PC-3 (cell line): ENCODE data around the gene IFIT3. TPM values are rescaled to one million over a fixed set of nuclear protein-coding genes. Genes with fewer than 3 reads are reported as not detected.
A peak's percentile ranks its signal among the peaks of the same experiment; 100 is the strongest.
"Not testable (repeated sequence)": the region's sequence is repeated elsewhere in the genome, so short reads cannot be mapped to it uniquely, and the experiment has no call there.

Experiments used
- ATAC-seq: fragments of 200-7000 bp; cut with Tn5 transposase; 2 replicates; pipeline ENCODE4 v1.9.1; 2020; ENCODE audit warnings: mild to moderate bottlenecking, moderate library complexity
- BruUV-seq: library from RNA; stranded (reverse); fragments of 400-500 nt; replicated peaks from 2 replicates; lab custom pipeline; 2021; lab: Mats Ljungman, UMichigan
- CTCF ChIA-PET: fragments of 300-600 bp; sonication (Branson Sonifier 250); formaldehyde crosslinking; loops from one replicate; lab custom pipeline; 2022; ENCODE audit warnings: antibody characterized with exemption; lab: Charles Lee
- POLR2A ChIA-PET: fragments of 300-600 bp; sonication (Branson Sonifier 250); formaldehyde crosslinking; loops from one replicate; lab custom pipeline; 2022; ENCODE audit warnings: antibody characterized with exemption; ENCODE audit not compliant: unreplicated experiment; lab: Charles Lee
- DNase-seq: peaks from one replicate; pipeline ENCODE4 v3.0.0-alpha.2; 2015
- H2AFZ ChIP-seq: fragments of 300-600 bp; sonication (generic); 2 replicates; pipeline ENCODE4 v1.6.0; 2016; ENCODE audit warnings: antibody characterized with exemption, low read length
- H3F3A ChIP-seq: fragments of 300-600 bp; sonication (generic); one replicate; pipeline ENCODE4 v1.6.0; 2017; ENCODE audit warnings: antibody characterized with exemption, low read length, control low read depth, mild to moderate bottlenecking; ENCODE audit not compliant: unreplicated experiment
- H3K27ac ChIP-seq: fragments of 300-600 bp; sonication (generic); 2 replicates; pipeline ENCODE4 v1.5.1; 2016; ENCODE audit warnings: mild to moderate bottlenecking, low read length
- H3K27me3 ChIP-seq: fragments of 300-600 bp; sonication (generic); 2 replicates; pipeline ENCODE4 v1.6.1; 2016; ENCODE audit warnings: low read length, mixed read lengths
- H3K36me3 ChIP-seq: fragments of 300-600 bp; sonication (generic); 2 replicates; pipeline ENCODE4 v1.6.1; 2016; ENCODE audit warnings: low read depth, mixed run types, low read length, mixed read lengths
- H3K4me1 ChIP-seq: fragments of 300-600 bp; sonication (generic); 2 replicates; pipeline ENCODE4 v1.5.1; 2016; ENCODE audit warnings: low read length; ENCODE audit not compliant: insufficient read depth
- H3K4me2 ChIP-seq: fragments of 300-600 bp; sonication (generic); 2 replicates; pipeline ENCODE4 v1.6.0; 2016; ENCODE audit warnings: low read length
- H3K4me3 ChIP-seq: fragments of 300-600 bp; sonication (generic); 2 replicates; pipeline ENCODE4 v1.5.1; 2016; ENCODE audit warnings: mild to moderate bottlenecking, low read length, mixed read lengths
- H3K79me2 ChIP-seq: fragments of 300-600 bp; sonication (generic); 2 replicates; pipeline ENCODE4 v1.6.1; 2017; ENCODE audit warnings: low read length, mixed read lengths
- H3K9ac ChIP-seq: fragments of 300-600 bp; sonication (generic); 2 replicates; pipeline ENCODE4 v1.6.0; 2016; ENCODE audit warnings: mild to moderate bottlenecking, low read length
- H3K9me2 ChIP-seq: fragments of 300-600 bp; sonication (generic); replicated peaks from 2 replicates; pipeline ENCODE4 v1.6.1; 2016; ENCODE audit warnings: mixed run types, low read length, mixed read lengths
- H3K9me3 ChIP-seq: fragments of 300-600 bp; sonication (generic); 2 replicates; pipeline ENCODE4 v1.6.1; 2016; ENCODE audit warnings: low read length, mixed read lengths
- H4K20me1 ChIP-seq: fragments of 300-600 bp; sonication (generic); 2 replicates; pipeline ENCODE4 v1.6.1; 2016; ENCODE audit warnings: low read length, mixed read lengths
- CTCF ChIP-seq: fragments of 300-600 bp; sonication (generic); conservative IDR thresholded peaks from 2 replicates; pipeline ENCODE4 v1.5.1; 2017; ENCODE audit warnings: antibody characterized with exemption, low read depth, mild to moderate bottlenecking, low read length
- EZH2 ChIP-seq: fragments of 300-600 bp; sonication (generic); IDR thresholded peaks from one replicate; pipeline ENCODE4 v1.6.1; 2017; ENCODE audit warnings: antibody characterized with exemption, mild to moderate bottlenecking, low read length; ENCODE audit not compliant: unreplicated experiment
- EZH2phosphoT487 ChIP-seq: fragments of 300-600 bp; sonication (generic); IDR thresholded peaks from 2 replicates; pipeline ENCODE4 v1.6.1; 2018; ENCODE audit warnings: mild to moderate bottlenecking, antibody characterized with exemption, low read length, borderline replicate concordance
- intact Hi-C: fragments of 100-400 bp; cut with micrococcal nuclease; formaldehyde crosslinking; loops from 2 replicates; pipeline ENCODE4 v1.9.0; 2023
- total RNA-seq: library from RNA; depleted of rRNA; stranded (reverse); fragments of >200 nt; gene quantifications from 2 replicates; pipeline ENCODE4 v1.2.3, GENCODE V29; 2014

Gene IFIT3
- total RNA-seq, 1 experiment from 2014 or later: 5.0 TPM

- ChIA-PET CTCF (no interaction called here), POLR2A (interaction anchor here (0.5 to 0.6 kb wide), 2 partner anchors 22 to 57 kb away, joined by 3 to 15 read pairs; no protein-coding TSS in a partner anchor)
- no peak overlapping the region for H2AFZ ChIP-seq
- peaks cover 51% of the 10 kb centered on the region for H3K4me1 ChIP-seq
- H3K4me3 ChIP-seq: no peak overlapping the region
- H3K27me3 ChIP-seq: no peaks in the 10 kb centered on the region
- H4K20me1 ChIP-seq: no peaks in the 10 kb centered on the region
- no peaks in the 10 kb centered on the region for H3K9me2 ChIP-seq
- H3F3A ChIP-seq: peaks cover 12% of the 10 kb centered on the region
- TF ChIP-seq CTCF: no peak
- no peak for TF ChIP-seq EZH2
- no peak for TF ChIP-seq EZH2phosphoT487
- H3K27ac ChIP-seq: no peak overlapping the region
- no TSS peak for BruUV-seq
- intact Hi-C loops: no loop called here
- no peak overlapping the region for H3K4me2 ChIP-seq
- H3K79me2 ChIP-seq: 0 out of 2 replicates have a peak, but pooled peaks cover 12% of the 10 kb centered on the region
- no peak overlapping the region for H3K9ac ChIP-seq
- ATAC-seq: no peak
- DNase-seq: no peak
- H3K36me3 ChIP-seq: no peaks in the 10 kb centered on the region
- H3K9me3 ChIP-seq: no peaks in the 10 kb centered on the region
These were observed 2.9 kb downstream of the IFIT3 start for GRCh38 chr10:89330537-89331212.

- H2AFZ ChIP-seq, POLR2A ChIA-PET, H4K20me1 ChIP-seq, ATAC-seq, CTCF ChIA-PET, H3K27me3 ChIP-seq, H3K27ac ChIP-seq, H3K9me3 ChIP-seq, intact Hi-C loops, DNase-seq, BruUV-seq, H3K4me2 ChIP-seq, H3K4me3 ChIP-seq, H3K9me2 ChIP-seq, H3K9ac ChIP-seq, H3K36me3 ChIP-seq: not testable (repeated sequence)
- H3K79me2 ChIP-seq: 0 out of 2 replicates have a peak, but pooled peaks cover 12% of the 10 kb centered on the region
- H3F3A ChIP-seq: peaks cover 12% of the 10 kb centered on the region
- peaks cover 44% of the 10 kb centered on the region for H3K4me1 ChIP-seq
These were observed 3.8 kb downstream of the IFIT3 start for GRCh38 chr10:89331487-89332122.

GRCh38 chr10:89332123-89332633 is 4.4 kb downstream of the IFIT3 start:
- Histone ChIP-seq H3K4me3 (no peak overlapping the region), H3F3A (peaks cover 12% of the 10 kb centered on the region), H3K27ac (no peak overlapping the region), H3K36me3 (no peaks in the 10 kb centered on the region), H3K4me1 (peaks cover 39% of the 10 kb centered on the region), H3K4me2 (no peak overlapping the region), H3K79me2 (0 out of 2 replicates have a peak, but pooled peaks cover 12% of the 10 kb centered on the region), H3K9me2 (no peaks in the 10 kb centered on the region), H3K27me3 (no peaks in the 10 kb centered on the region), H4K20me1 (no peaks in the 10 kb centered on the region), H2AFZ (peak overlapping the region; percentile 43; the same call in 1 of the 2 replicates), H3K9ac (no peak overlapping the region), H3K9me3 (no peaks in the 10 kb centered on the region)
- ChIA-PET POLR2A (no interaction called here), CTCF (no interaction called here)
- intact Hi-C loops: no loop called here
- DNase-seq (no peak), ATAC-seq (no peak)
- TF ChIP-seq EZH2phosphoT487 (no peak), EZH2 (no peak), CTCF (no peak)
- BruUV-seq: no TSS peak
